Mononuclear cell (primary cell): ENCODE measurements around the gene RFC3. TPM values are rescaled to one million over a fixed set of nuclear protein-coding genes. Genes with fewer than 3 reads are reported as not detected.

Source experiments
- H3K27me3 ChIP-seq: 2 replicates; pipeline ENCODE4 v1.6.0; 2011; ENCODE audit warnings: low read length, control low read depth; ENCODE audit not compliant: insufficient read depth
- H3K4me1 ChIP-seq: 2 replicates; pipeline ENCODE4 v1.5.1; 2011; ENCODE audit warnings: mild to moderate bottlenecking, low read length, control low read depth; ENCODE audit not compliant: insufficient read depth
- H3K4me3 ChIP-seq: 2 replicates; pipeline ENCODE4 v1.5.1; 2011; ENCODE audit warnings: mild to moderate bottlenecking, low read length, moderate library complexity
- H3K9me3 ChIP-seq: 2 replicates; pipeline ENCODE4 v1.5.1; 2011; ENCODE audit warnings: low read depth, mild to moderate bottlenecking, control low read depth, low read length
- total RNA-seq: library from RNA; depleted of rRNA; stranded (reverse); fragments of >200 nt; gene quantifications from one replicate; pipeline ENCODE4 v1.2.3, GENCODE V29; 2012

The RFC3 gene
- total RNA-seq, 1 donor, result 6.8 TPM

- no peaks in the 10 kb centered on the region for H3K27me3 ChIP-seq
- no peaks in the 10 kb centered on the region for H3K9me3 ChIP-seq
- H3K4me3 ChIP-seq, result no peak overlapping the region
- H3K4me1 ChIP-seq, result no peaks in the 10 kb centered on the region
Measured at GRCh38 chr13:33840402-33840801, 22.5 kb downstream of the RFC3 start.

DNA sequence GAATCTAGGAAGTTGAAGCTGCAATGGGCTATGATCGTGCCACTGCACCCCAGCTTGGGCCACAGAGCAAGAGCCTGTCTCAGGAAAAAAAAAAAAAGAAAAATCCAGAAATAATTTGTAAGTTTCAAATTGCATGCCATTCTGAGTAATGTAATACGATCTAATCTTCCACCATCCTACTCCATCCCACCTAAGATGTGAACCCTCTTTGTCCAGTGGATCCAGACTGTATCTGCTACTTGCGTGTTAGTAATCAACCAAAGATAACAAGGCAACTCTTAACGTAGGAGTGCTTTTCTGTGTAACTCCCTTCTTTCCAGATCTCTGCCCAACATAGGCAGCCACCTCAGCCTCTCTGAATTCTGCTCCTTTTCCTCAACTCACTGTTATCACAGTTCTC is 24.3 kb downstream of the RFC3 start:
- Histone ChIP-seq H3K27me3 (no peaks in the 10 kb centered on the region), H3K4me3 (no peak overlapping the region), H3K4me1 (no peaks in the 10 kb centered on the region), H3K9me3 (no peaks in the 10 kb centered on the region)

DNA sequence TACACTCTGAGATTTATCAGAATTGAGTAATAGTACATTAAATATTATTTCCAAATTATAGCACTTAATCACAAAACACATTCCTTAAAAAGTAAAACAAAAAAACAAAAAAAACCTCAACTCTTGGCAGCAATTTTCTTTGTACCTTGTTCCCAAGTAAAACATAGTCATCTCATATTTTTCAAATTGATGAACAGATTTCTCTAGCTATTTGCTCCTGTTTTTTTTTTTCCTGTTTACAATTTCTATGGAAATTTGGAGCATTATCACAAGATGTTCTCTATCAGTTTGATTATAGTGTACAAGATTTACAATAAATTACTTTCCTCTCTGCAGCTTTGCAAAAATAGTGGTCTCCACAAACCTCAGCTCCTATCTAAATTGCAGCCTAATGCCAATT is 25.0 kb downstream of the RFC3 start:
- H3K4me3 ChIP-seq, result no peak overlapping the region
- no peaks in the 10 kb centered on the region for H3K4me1 ChIP-seq
- H3K27me3 ChIP-seq, result no peaks in the 10 kb centered on the region
- H3K9me3 ChIP-seq, result no peaks in the 10 kb centered on the region

DNA sequence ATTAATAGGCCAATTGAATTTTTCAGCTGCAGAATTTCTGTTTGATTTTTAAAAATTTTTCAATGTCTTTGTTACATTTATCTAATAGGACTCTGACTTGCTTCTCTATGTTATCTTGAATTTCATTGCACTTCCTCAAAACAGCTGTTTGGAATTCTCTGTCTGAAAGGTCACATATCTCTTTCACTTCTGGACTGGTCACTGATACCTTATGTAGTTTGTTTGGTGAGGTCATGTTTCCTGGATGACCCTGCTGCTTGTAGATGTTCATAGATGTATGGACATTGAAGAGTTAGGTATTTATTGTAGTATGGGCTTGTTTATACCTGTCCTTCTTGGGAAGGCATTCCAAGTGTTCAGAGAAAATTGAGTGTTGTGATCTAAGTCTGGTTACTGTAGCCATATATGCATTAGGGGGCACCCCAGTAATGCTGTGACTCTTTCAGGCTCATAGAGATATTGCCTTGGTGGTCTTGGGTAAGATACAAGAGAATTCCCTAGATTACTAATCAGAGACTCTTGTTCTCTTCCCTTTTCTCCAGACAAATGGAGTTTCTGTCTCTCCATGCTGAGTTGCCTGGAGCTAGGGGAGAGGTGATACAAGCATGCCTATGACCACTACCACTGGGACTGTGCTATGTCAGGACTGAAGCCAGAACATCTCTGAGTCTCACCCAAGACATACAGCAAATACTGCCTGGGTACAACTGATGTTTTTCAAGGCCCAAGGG is 27.8 kb downstream of the RFC3 start:
- Histone ChIP-seq H3K9me3 (no peaks in the 10 kb centered on the region), H3K27me3 (no peaks in the 10 kb centered on the region), H3K4me3 (no peak overlapping the region), H3K4me1 (no peaks in the 10 kb centered on the region)

GRCh38 chr13:33846303-33847062 is 28.5 kb downstream of the RFC3 start:
- Histone ChIP-seq H3K9me3 (no peaks in the 10 kb centered on the region), H3K4me1 (no peaks in the 10 kb centered on the region), H3K27me3 (no peaks in the 10 kb centered on the region), H3K4me3 (no peak overlapping the region)

DNA sequence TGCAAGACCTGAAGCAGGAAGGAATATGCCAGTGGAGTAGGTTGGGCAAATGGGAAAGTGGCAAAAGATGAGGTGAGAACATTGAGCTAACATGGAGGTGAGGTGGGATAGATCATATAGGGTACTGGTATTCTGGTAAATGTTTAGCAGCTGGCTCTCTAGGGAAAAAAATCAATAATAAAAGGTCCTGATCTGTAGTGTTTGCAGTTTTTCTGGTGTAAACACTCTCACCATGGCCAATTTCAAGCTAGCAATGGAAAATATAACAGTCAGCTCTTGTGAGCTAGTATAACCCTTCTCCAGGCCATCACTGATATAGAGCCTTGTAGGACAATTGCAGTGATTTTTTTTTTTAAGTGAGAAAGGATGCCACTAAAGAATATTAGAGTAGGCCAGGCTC is 31.3 kb downstream of the RFC3 start:
- no peaks in the 10 kb centered on the region for H3K9me3 ChIP-seq
- H3K27me3 ChIP-seq, result no peaks in the 10 kb centered on the region
- no peak overlapping the region for H3K4me3 ChIP-seq
- no peaks in the 10 kb centered on the region for H3K4me1 ChIP-seq

DNA sequence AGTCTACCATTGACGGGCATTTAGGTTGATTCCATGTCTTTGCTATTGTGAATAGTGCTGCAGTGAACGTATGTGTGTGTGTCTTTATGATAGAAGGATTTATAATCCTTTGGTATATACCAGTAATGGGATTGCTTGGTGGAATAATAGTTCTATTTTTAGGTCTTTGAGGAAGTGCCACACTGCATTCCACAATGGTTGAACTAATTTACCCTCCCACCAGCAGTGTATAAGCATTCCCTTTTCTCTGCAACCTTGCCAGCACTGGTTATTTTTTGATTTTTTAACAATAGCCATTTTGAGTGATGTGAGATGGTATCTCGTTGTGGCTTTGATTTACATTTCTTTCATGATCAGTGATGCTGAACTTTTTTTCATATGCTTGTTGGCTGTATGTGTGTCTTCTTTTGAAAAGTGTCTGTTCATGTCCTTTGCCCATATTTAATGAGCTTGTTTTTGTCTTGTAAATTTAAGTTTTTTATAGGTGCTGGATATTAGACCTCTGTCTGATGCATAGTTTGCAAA is 37.5 kb downstream of the RFC3 start:
- Histone ChIP-seq H3K4me3 (no peak overlapping the region), H3K9me3 (no peaks in the 10 kb centered on the region), H3K4me1 (no peaks in the 10 kb centered on the region), H3K27me3 (no peaks in the 10 kb centered on the region)

DNA sequence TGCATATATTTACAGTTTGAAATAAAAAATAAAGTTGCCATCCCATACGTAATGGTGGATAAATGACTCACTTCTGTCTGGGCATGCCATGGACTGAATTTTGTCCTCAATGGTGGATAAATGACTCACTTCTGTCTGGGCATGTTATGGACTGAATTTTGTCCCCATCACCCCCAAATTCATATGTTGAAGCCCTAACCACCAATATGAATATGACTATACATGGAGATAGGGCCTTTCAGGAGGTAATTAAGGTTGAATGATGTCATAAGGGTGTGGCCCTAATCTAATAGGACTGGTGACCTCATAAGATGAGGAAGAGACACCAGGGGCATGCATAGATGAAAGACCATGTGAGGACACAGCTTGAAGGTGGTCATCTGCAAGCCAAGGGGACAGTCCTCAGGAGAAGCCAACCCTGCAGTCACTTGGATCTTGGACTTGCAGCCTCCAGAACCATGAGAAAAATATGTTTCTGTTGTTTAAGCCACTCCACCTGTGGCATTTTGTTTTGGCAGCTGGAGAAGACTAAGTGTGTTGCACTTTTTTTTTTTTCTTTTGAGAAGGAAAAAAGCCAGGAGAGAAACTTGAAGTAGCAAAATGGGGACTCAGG is 41.8 kb downstream of the RFC3 start:
- Histone ChIP-seq H3K27me3 (no peaks in the 10 kb centered on the region), H3K4me1 (no peaks in the 10 kb centered on the region), H3K4me3 (no peak overlapping the region), H3K9me3 (no peaks in the 10 kb centered on the region)

DNA sequence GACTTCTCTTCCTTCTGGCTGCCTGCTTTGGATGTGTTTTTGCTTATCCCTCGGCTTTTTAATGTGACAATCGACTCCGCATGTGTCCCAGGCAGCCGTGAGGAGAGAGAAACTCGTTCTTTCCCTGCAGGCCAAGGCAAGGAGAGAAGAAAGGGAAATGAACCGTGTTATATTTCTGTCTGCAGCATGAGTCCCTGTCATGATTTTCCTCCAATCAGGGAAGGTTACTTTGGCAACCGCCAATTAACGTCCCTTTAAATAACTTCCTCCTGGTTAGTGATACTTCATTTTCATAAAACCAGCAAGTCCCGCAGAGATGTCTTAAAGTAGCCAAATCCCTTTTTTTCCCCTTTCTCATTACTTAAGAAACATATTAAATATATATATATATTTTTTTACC is 42.6 kb downstream of the RFC3 start:
- Histone ChIP-seq H3K4me1 (no peaks in the 10 kb centered on the region), H3K27me3 (no peaks in the 10 kb centered on the region), H3K4me3 (no peak overlapping the region), H3K9me3 (no peaks in the 10 kb centered on the region)

GRCh38 chr13:33862016-33862415 is 44.1 kb downstream of the RFC3 start:
- H3K27me3 ChIP-seq, result no peaks in the 10 kb centered on the region
- H3K4me3 ChIP-seq, result no peak overlapping the region
- no peaks in the 10 kb centered on the region for H3K9me3 ChIP-seq
- H3K4me1 ChIP-seq, result no peaks in the 10 kb centered on the region

- Histone ChIP-seq H3K4me3 (no peak overlapping the region), H3K4me1 (no peaks in the 10 kb centered on the region), H3K9me3 (no peaks in the 10 kb centered on the region)
Measured at GRCh38 chr13:33863188-33863789, 45.3 kb downstream of the RFC3 start.

GRCh38 chr13:33865945-33866344 is 48.0 kb downstream of the RFC3 start:
- Histone ChIP-seq H3K27me3 (no peaks in the 10 kb centered on the region), H3K9me3 (no peaks in the 10 kb centered on the region), H3K4me1 (no peaks in the 10 kb centered on the region), H3K4me3 (no peak overlapping the region)

More at GRCh38 chr13:33863188-33863789, 45.3 kb downstream of the RFC3 start:
- no peaks in the 10 kb centered on the region for H3K27me3 ChIP-seq

DNA sequence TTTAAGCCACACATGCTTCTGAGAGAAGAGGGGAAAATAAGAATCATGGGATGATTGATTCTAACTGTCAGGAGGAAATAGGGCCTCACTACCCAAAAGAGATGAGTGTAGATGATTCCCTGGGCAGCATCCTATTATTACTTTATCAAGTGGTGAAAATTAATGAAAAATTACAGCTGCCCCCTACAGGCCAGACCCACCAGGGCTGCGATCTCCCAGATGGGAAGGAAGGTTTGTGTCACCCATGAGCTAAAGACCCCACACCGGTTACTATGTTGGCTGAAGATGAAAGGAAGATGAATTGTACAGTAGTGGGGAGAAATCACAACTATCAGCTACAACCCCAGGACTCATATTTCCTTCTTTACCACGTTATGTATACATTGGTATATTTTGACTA is 49.5 kb downstream of the RFC3 start:
- H3K9me3 ChIP-seq, result no peaks in the 10 kb centered on the region
- no peak overlapping the region for H3K4me3 ChIP-seq
- no peaks in the 10 kb centered on the region for H3K27me3 ChIP-seq
- H3K4me1 ChIP-seq, result no peaks in the 10 kb centered on the region

GRCh38 chr13:33868343-33868994 is 50.5 kb downstream of the RFC3 start:
- Histone ChIP-seq H3K9me3 (no peaks in the 10 kb centered on the region), H3K4me1 (no peaks in the 10 kb centered on the region), H3K4me3 (no peak overlapping the region), H3K27me3 (no peaks in the 10 kb centered on the region)

GRCh38 chr13:33869005-33869404 is 51.1 kb downstream of the RFC3 start:
- Histone ChIP-seq H3K4me1 (no peaks in the 10 kb centered on the region), H3K4me3 (no peak overlapping the region), H3K27me3 (no peaks in the 10 kb centered on the region), H3K9me3 (no peaks in the 10 kb centered on the region)
